CD4-positive, alpha-beta T cell treated with Interleukin-15 for 1 hour (primary cell): ENCODE results near the gene STARD4.

ENCODE experiments used
- DNase-seq: peaks from one replicate; pipeline ENCODE4 v3.0.0-alpha.2; 2020

STARD4 gene

DNA sequence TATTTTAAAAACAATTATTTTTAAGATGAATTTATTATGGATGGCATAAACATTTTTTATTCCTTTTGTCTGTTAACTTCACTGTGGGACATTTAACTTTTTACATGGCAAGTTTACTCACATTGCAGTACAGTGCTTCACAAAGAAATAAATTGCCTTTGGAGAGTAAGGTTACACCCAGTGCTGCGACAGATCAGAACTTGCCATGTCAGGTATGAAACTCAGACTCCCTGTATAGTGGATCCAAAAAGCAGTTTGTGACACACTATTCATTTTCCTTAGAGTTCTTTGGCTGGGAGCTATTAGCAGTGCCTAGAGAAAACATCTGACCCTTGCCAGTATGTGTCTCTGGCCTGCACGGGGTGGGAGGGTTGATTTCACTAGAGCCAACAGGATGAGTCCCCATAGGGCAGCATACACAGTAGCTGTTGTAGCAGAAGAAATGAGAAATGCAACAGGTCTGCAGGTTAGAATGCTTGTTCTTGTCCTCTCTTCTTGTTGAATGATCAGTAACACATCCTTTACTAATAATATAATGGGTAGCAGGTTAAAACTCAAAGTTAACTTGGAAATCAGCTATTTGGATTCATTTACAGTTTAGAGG, 42.9 kb downstream of the STARD4 start:
- DNase-seq: no peak

GRCh38 chr5:111463311-111463710, 49.0 kb downstream of the STARD4 start:
- DNase-seq: no peak

DNA sequence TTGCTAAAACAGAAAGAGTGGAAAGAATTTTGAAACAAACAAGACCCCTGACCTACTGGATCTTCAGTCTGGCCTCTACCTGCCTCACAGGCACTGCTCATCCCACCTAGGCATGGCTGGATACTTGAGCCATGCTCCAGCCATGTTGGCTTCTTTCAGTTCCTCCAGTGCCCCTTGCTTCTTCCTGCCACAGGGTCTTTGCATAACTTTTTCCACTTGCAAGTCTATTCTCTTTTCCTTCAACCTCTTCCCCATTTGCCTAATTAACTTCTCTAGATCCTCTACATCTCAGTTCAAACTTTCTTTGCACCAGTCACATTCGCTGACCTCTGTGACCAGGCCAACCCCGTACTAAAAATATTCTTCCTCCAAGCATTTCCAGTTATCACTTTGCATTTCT, 50.4 kb downstream of the STARD4 start:
- DNase-seq: no peak

GRCh38 chr5:111461255-111461671, 51.1 kb downstream of the STARD4 start:
- no peak for DNase-seq

- no peak for DNase-seq
Observed at GRCh38 chr5:111454776-111455175, 57.6 kb downstream of the STARD4 start.

DNA sequence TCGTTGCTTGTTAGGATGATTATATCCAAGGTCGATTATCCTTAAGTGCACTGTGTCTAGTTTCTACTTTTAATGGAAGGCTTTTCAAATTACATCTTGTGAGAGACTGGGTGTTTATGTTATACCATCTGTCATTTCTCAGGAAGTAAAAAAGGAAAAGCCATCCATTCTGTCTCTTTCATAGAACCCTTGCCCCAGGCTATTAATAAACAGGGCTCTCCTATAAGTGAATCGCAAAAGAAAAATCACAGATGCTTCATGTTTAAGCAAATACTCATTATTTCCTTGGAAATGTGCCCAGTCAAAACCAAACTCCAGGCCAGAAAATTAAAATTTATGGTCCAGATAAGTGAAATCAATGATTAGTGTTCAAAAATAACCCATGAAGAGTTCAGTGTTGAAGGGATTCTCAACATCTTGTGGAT, 58.1 kb downstream of the STARD4 start:
- no peak for DNase-seq

GRCh38 chr5:111453747-111454146, 58.6 kb downstream of the STARD4 start:
- DNase-seq: no peak

- DNase-seq: no peak
Observed at GRCh38 chr5:111453295-111453694, 59.0 kb downstream of the STARD4 start.

DNA sequence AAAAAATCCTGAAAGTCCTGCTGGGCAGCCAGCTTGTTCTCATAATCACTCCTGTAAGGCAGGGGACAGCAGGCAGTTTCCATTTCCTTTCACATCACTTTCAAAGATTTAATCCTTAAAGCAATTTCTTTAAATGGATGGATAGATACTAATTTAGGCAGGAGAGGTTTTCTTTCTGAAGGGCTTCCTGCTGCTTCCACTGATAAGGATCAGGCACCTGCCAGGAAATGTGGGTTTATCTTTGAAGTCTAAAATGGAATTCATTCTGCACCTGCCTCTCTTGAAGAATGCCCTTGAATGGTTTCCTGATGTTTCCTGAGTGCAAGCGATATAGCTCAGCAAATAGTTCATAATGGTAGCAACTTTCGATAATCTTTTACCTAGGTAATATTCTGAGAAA, 64.5 kb downstream of the STARD4 start:
- DNase-seq: no peak

DNA sequence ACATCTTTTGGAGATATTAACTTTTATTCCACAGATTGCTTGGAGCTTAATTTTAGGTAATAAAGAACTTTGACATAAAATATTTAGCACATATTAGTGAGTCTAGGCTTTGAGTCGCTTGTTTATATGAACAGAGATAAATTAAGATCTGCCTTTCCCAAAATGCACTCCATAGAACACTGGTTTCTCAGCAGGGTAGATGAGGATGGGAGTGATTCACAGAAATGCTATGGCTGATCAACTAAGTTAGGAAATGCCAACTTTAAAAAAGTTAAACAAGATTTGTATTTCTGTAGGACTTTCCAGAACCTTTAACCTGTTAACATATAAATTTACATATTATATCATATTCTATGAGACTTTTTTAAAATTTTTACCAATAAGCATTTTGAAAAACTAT, 65.2 kb downstream of the STARD4 start:
- no peak for DNase-seq
